ENCODE measurements around the gene RAPGEF5.

The RAPGEF5 gene

GRCh38 chr7:22187691-22188348 is 169.1 kb downstream of the RAPGEF5 start:
- no peak for DNase-seq (ENCODE audit: low spot score)

- DNase-seq (ENCODE audit: low spot score) = no peak
Measured at GRCh38 chr7:22185559-22185958, 171.4 kb downstream of the RAPGEF5 start.

- no peak for DNase-seq (ENCODE audit: low spot score)
Measured at GRCh38 chr7:22184549-22185199, 172.3 kb downstream of the RAPGEF5 start.

- no peak for DNase-seq (ENCODE audit: low spot score)
Measured at GRCh38 chr7:22183522-22184280, 173.3 kb downstream of the RAPGEF5 start.

- no peak for DNase-seq (ENCODE audit: low spot score)
Measured at GRCh38 chr7:22182149-22182548, 174.8 kb downstream of the RAPGEF5 start.

GRCh38 chr7:22181663-22182062 is 175.3 kb downstream of the RAPGEF5 start:
- no peak for DNase-seq (ENCODE audit: low spot score)

GRCh38 chr7:22179442-22179879 is 177.5 kb downstream of the RAPGEF5 start:
- no peak for DNase-seq (ENCODE audit: low spot score)

- DNase-seq (ENCODE audit: low spot score) = no peak
Measured at GRCh38 chr7:22178735-22179134, 178.2 kb downstream of the RAPGEF5 start.

GRCh38 chr7:22176791-22177412 is 180.1 kb downstream of the RAPGEF5 start:
- no peak for DNase-seq (ENCODE audit: low spot score)

GRCh38 chr7:22174574-22174953 is 182.4 kb downstream of the RAPGEF5 start:
- DNase-seq (ENCODE audit: low spot score) = no peak

- peak; percentile 9 for DNase-seq (ENCODE audit: low spot score)
Measured at GRCh38 chr7:22173685-22174573, 183.0 kb downstream of the RAPGEF5 start.

- DNase-seq (ENCODE audit: low spot score) = no peak
Measured at GRCh38 chr7:22168129-22168634, 188.8 kb downstream of the RAPGEF5 start.

GRCh38 chr7:22167482-22167881 is 189.5 kb downstream of the RAPGEF5 start:
- no peak for DNase-seq (ENCODE audit: low spot score)

GRCh38 chr7:22166928-22167327 is 190.0 kb downstream of the RAPGEF5 start:
- DNase-seq (ENCODE audit: low spot score) = no peak

GRCh38 chr7:22159341-22159740 is 197.6 kb downstream of the RAPGEF5 start:
- DNase-seq (ENCODE audit: low spot score) = no peak

GRCh38 chr7:22157552-22157951 is 199.4 kb downstream of the RAPGEF5 start:
- no peak for DNase-seq (ENCODE audit: low spot score)

- peak; percentile 63 for DNase-seq (ENCODE audit: low spot score)
Measured at GRCh38 chr7:22156205-22156604, 200.7 kb downstream of the RAPGEF5 start.

GRCh38 chr7:22154143-22154529 is 202.8 kb downstream of the RAPGEF5 start:
- no peak for DNase-seq (ENCODE audit: low spot score)

GRCh38 chr7:22153432-22154142 is 203.4 kb downstream of the RAPGEF5 start:
- DNase-seq (ENCODE audit: low spot score) = no peak

GRCh38 chr7:22152690-22153089 is 204.3 kb downstream of the RAPGEF5 start:
- DNase-seq (ENCODE audit: low spot score) = no peak

GRCh38 chr7:22151901-22152300 is 205.1 kb downstream of the RAPGEF5 start:
- DNase-seq (ENCODE audit: low spot score) = no peak
